Measurements from ENCODE around the gene CSPG5. TPM values are rescaled to one million over a fixed set of nuclear protein-coding genes. Genes with fewer than 3 reads are reported as not detected.

The CSPG5 gene
- total RNA-seq, 1 experiment from 2014 or later, result 5.7 TPM

GRCh38 chr3:47604145-47604544 lies 25.5 kb upstream of the CSPG5 start:
- Histone ChIP-seq H4K91ac (ENCODE audit: insufficient read length, low read depth, low read length) (no peak overlapping the region), H2AFZ (ENCODE audit: low read length) (no peak overlapping the region), H3K18ac (ENCODE audit: insufficient read length, low read depth, low read length) (no peak overlapping the region), H3K56ac (ENCODE audit: insufficient read length, low read depth, low read length) (no peak overlapping the region), H3K9ac (ENCODE audit: extremely low read depth, insufficient read length, low read length) (no peak overlapping the region), H2AK5ac (ENCODE audit: insufficient read length, low read length) (no peak overlapping the region), H2BK5ac (ENCODE audit: insufficient read length, low read length) (no peak overlapping the region), H3K23ac (ENCODE audit: insufficient read length, low read depth, low read length) (no peak overlapping the region), H3K4me2 (ENCODE audit: insufficient read depth, insufficient read length, low read length) (no peak overlapping the region), H3K79me1 (ENCODE audit: insufficient read depth, low read depth, low read length, poor library complexity, severe bottlenecking) (no peaks in the 10 kb centered on the region), H2BK12ac (ENCODE audit: insufficient read length, low read depth, low read length) (no peak overlapping the region), H3K14ac (ENCODE audit: insufficient read depth, low read length) (no peak overlapping the region), H4K8ac (replicated peaks; ENCODE audit: insufficient read length, low read depth, low read length) (no peak overlapping the region), H3K4me1 (ENCODE audit: insufficient read depth, low read length) (no peaks in the 10 kb centered on the region), H3T11ph (ENCODE audit: low read length) (no peak overlapping the region), H3K27me3 (ENCODE audit: insufficient read depth, low read length) (no peaks in the 10 kb centered on the region), H2BK15ac (ENCODE audit: low read depth, low read length) (no peak overlapping the region), H3K27ac (ENCODE audit: insufficient read length, low read depth, low read length) (no peak overlapping the region), H2BK120ac (ENCODE audit: low read depth, low read length, poor library complexity, severe bottlenecking) (no peak overlapping the region), H3K9me3 (ENCODE audit: control insufficient read depth, low read depth, low read length) (no peaks in the 10 kb centered on the region), H3K79me2 (ENCODE audit: insufficient read depth, low read length) (0 out of 2 replicates have a peak, but pooled peaks cover 2% of the 10 kb centered on the region), H2BK20ac (ENCODE audit: low read depth, low read length, poor library complexity, severe bottlenecking) (no peak overlapping the region), H3K4ac (ENCODE audit: low read depth, low read length) (no peak overlapping the region), H4K20me1 (ENCODE audit: control insufficient read depth, insufficient read depth, insufficient read length) (no peaks in the 10 kb centered on the region), H4K5ac (ENCODE audit: insufficient read length, low read depth, low read length) (no peak overlapping the region), H3K23me2 (ENCODE audit: insufficient read length, low read depth, low read length, poor library complexity, severe bottlenecking) (no peaks in the 10 kb centered on the region)
- Mint-ChIP-seq H3K9me3 (no peaks in the 10 kb centered on the region), H3K27ac (no peak overlapping the region), H3K27me3 (ENCODE audit: low read depth) (no peaks in the 10 kb centered on the region), H3K4me3 (no peak overlapping the region), H3K36me3 (ENCODE audit: insufficient read depth in 1 of 3, low read depth in 3 of 3) (peaks cover 39 to 80% (median 52%) of the 10 kb centered on the region in 3 experiments; a peak in 6 of 7 replicates), H3K4me1 (0 out of 4 replicates have a peak, but pooled peaks cover 0 to 3% of the 10 kb centered on the region in 2 experiments)
- TF ChIP-seq CTCF (conservative IDR thresholded peaks at IDR 0.05), result no peak
- no peak for DNase-seq
- WGBS (ENCODE audit: extremely low coverage, insufficient read length, low lambda C conversion rate), result no CpG with 5 or more reads among the region's 2 CpGs
